ENCODE results near the gene ADGRV1. TPM values are rescaled to one million over a fixed set of nuclear protein-coding genes. Genes with fewer than 3 reads are reported as not detected.

The ADGRV1 gene
- total RNA-seq, 1 experiment from 2014 or later, result 64.8 TPM

DNA sequence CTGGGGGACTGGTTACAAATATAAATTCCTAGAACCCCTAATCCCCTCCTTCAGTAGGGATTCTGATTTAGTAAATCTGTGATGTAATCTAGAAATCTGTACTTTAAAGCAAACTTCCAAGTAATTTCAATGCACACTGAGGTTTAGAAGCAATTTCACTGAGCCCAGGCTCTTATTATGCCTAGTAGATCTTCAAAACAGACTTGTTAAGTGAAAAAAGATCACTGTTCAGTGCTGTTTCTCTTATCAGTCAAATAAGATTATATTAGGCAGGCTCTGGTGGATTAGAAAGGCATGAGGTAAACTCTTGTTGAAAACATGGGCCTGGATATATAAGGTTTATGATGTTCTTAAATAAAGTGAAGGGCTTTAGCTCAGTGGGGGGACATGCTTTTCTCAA, 293.9 kb downstream of the ADGRV1 start:
- H3K4me1 Mint-ChIP-seq, result no peaks in the 10 kb centered on the region
- no peaks in the 10 kb centered on the region for H3K27me3 Mint-ChIP-seq (ENCODE audit: low read depth)
- no peak for DNase-seq
- Histone ChIP-seq H2BK12ac (ENCODE audit: insufficient read length, low read depth, low read length) (no peak overlapping the region), H3K4me2 (ENCODE audit: insufficient read depth, insufficient read length, low read length) (no peak overlapping the region), H2BK20ac (ENCODE audit: low read depth, low read length, poor library complexity, severe bottlenecking) (no peak overlapping the region), H2AFZ (ENCODE audit: low read length) (no peak overlapping the region), H4K91ac (ENCODE audit: insufficient read length, low read depth, low read length) (no peak overlapping the region), H3K79me2 (ENCODE audit: insufficient read depth, low read length) (no peaks in the 10 kb centered on the region), H3K23ac (ENCODE audit: insufficient read length, low read depth, low read length) (no peak overlapping the region), H3K4ac (ENCODE audit: low read depth, low read length) (no peak overlapping the region), H3K18ac (ENCODE audit: insufficient read length, low read depth, low read length) (no peak overlapping the region), H2BK15ac (ENCODE audit: low read depth, low read length) (no peak overlapping the region), H3K14ac (ENCODE audit: insufficient read depth, low read length) (no peak overlapping the region), H3K56ac (ENCODE audit: insufficient read length, low read depth, low read length) (no peak overlapping the region), H3T11ph (ENCODE audit: low read length) (no peak overlapping the region), H4K8ac (replicated peaks; ENCODE audit: insufficient read length, low read depth, low read length) (no peak overlapping the region), H2BK5ac (ENCODE audit: insufficient read length, low read length) (no peak overlapping the region), H3K27me3 (ENCODE audit: insufficient read depth, low read length) (no peaks in the 10 kb centered on the region), H4K5ac (ENCODE audit: insufficient read length, low read depth, low read length) (no peak overlapping the region), H3K23me2 (ENCODE audit: insufficient read length, low read depth, low read length, poor library complexity, severe bottlenecking) (no peaks in the 10 kb centered on the region), H3K4me1 (ENCODE audit: insufficient read depth, low read length) (no peaks in the 10 kb centered on the region), H2AK5ac (ENCODE audit: insufficient read length, low read length) (no peak overlapping the region), H3K9ac (ENCODE audit: extremely low read depth, insufficient read length, low read length) (no peak overlapping the region), H3K79me1 (ENCODE audit: insufficient read depth, low read depth, low read length, poor library complexity, severe bottlenecking) (no peaks in the 10 kb centered on the region), H2BK120ac (ENCODE audit: low read depth, low read length, poor library complexity, severe bottlenecking) (no peak overlapping the region), H3K27ac (ENCODE audit: insufficient read length, low read depth, low read length) (no peak overlapping the region), H4K20me1 (ENCODE audit: control insufficient read depth, insufficient read depth, insufficient read length) (no peaks in the 10 kb centered on the region), H3K9me3 (ENCODE audit: control insufficient read depth, low read depth, low read length) (no peaks in the 10 kb centered on the region)
- H3K36me3 Mint-ChIP-seq (ENCODE audit: insufficient read depth in 1 of 3, low read depth in 3 of 3), result peaks cover 0 to 10% (median 6%) of the 10 kb centered on the region in 3 experiments; a peak in 4 of 7 replicates
- H3K4me3 Mint-ChIP-seq, result no peak overlapping the region
- H3K27ac Mint-ChIP-seq, result no peak overlapping the region
- no peaks in the 10 kb centered on the region for H3K9me3 Mint-ChIP-seq
- TF ChIP-seq, protein P1, sequence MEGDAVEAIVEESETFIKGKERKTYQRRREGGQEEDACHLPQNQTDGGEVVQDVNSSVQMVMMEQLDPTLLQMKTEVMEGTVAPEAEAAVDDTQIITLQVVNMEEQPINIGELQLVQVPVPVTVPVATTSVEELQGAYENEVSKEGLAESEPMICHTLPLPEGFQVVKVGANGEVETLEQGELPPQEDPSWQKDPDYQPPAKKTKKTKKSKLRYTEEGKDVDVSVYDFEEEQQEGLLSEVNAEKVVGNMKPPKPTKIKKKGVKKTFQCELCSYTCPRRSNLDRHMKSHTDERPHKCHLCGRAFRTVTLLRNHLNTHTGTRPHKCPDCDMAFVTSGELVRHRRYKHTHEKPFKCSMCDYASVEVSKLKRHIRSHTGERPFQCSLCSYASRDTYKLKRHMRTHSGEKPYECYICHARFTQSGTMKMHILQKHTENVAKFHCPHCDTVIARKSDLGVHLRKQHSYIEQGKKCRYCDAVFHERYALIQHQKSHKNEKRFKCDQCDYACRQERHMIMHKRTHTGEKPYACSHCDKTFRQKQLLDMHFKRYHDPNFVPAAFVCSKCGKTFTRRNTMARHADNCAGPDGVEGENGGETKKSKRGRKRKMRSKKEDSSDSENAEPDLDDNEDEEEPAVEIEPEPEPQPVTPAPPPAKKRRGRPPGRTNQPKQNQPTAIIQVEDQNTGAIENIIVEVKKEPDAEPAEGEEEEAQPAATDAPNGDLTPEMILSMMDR (conservative IDR thresholded peaks at IDR 0.05), result no peak

All from H9 (cell line).